MM.1S (cell line): ENCODE results near the gene PHACTR1.

ENCODE experiments used
- CTCF ChIP-seq: fragments of 300-600 bp; sonication (generic); IDR thresholded peaks from 2 replicates; pipeline ENCODE4 v1.5.1; 2016; ENCODE audit warnings: antibody characterized with exemption, low read length, mixed read lengths
- EZH2 ChIP-seq: fragments of 300-600 bp; sonication (generic); optimal IDR thresholded peaks from 2 replicates; pipeline ENCODE3; 2017; ENCODE audit warnings: low read depth, mild to moderate bottlenecking, antibody characterized with exemption, low read length, mixed read lengths

- TF ChIP-seq CTCF (no peak), EZH2 (no peak)
These were observed 200.0 kb downstream of the PHACTR1 start for GRCh38 chr6:12916420-12917136.
